SK-N-MC (cell line): Measurements from ENCODE around the gene FCHSD2.

Source experiments
- EZH2 ChIP-seq: fragments of 200-600 bp; sonication (generic); IDR thresholded peaks from one replicate; pipeline ENCODE4 v1.6.1; 2017; ENCODE audit warnings: antibody characterized with exemption
- FOXP2 ChIP-seq: optimal IDR thresholded peaks from 2 replicates; pipeline ENCODE3; 2011; ENCODE audit warnings: mild to moderate bottlenecking, moderate library complexity; ENCODE audit not compliant: insufficient read depth; ENCODE audit errors: extremely low read length, control extremely low read depth
- POLR2AphosphoS5 ChIP-seq: IDR thresholded peaks from 2 replicates; pipeline ENCODE4 v1.6.1; 2012; ENCODE audit warnings: mild to moderate bottlenecking, low read depth, low read length, borderline replicate concordance

DNA sequence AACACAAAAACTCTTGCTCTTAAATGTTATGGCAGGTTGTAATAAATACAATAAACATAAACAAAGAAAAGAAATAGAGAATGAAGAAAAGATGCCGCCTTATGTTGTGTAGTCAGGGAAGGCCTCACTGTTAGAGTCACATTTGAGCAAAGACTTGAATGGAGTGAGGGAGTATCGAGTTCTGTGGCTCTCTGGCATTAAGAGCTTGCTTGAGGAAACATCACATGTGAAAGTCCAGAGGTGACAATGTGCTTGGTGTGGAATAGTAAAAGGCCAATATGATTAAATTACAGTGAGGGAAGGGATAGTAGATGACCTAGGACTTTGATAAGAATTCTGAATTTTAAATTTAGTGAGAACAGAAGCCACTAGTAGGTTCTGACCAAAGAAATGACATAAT lies 188.5 kb downstream of the FCHSD2 start:
- TF ChIP-seq POLR2AphosphoS5 (no peak), EZH2 (no peak), FOXP2 (no peak)
